GM19193 (cell line): ENCODE data around the gene PPARA.

ENCODE experiments used
- POLR2A ChIP-seq: IDR thresholded peaks from 4 replicates; pipeline ENCODE4 v1.6.1; 2011; ENCODE audit not compliant: insufficient read depth, insufficient read length; ENCODE audit errors: extremely low read depth

Gene PPARA

DNA sequence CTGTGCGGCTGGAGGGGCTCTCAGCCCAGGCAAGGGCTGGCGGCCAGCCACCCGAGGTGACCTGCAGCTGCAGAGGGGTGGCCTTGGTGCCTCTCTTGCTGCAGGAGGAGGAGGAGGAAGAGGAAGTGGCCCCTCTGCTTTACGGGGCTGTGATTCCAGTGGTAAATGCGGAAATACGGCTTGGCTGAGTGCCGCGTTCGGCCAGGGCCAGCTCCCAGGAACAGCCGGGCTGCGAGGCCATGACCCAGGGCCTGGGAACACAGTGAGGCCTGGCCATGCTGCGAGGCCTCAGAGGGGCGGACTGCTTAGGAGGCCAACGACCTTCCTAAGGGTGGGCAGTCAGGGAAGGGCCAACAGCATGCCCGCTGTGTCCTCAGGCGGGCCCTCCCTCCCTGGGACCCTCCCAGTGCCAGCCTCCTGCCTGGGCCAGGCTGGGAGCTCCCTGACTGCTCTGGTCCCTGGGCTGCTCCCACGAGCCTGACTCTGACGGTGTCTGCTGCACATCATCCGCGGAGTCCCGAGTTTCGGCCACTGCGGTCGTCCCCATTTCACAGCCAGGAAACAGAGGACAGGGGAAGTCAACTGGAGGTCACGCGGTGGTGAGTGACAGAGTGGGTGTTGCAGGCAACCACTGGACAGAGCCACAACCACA is 20.8 kb upstream of the PPARA start:
- peak; percentile 51 for TF ChIP-seq POLR2A

DNA sequence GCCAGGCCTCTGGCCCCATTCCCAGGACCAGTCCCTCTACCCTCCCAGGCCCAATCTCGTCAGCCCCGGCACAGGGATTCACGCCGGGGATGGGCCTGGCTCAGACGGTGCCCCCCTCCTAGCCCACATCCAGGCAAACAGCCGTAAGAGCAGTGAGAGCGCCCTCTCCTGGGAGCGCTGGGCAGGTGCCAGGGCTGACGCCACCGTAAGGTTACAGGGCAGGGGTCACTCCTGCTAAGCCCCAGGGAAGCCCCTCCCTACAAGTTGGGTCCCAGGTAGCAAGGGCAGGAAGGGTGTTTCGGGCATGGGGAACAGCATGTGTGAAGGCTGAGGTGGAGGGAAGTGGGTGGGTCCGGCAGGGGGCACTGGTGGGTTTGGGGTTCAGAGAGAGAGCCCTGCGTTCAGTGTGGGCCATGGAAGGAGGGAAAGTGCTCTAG is 19.2 kb upstream of the PPARA start:
- no peak for TF ChIP-seq POLR2A

DNA sequence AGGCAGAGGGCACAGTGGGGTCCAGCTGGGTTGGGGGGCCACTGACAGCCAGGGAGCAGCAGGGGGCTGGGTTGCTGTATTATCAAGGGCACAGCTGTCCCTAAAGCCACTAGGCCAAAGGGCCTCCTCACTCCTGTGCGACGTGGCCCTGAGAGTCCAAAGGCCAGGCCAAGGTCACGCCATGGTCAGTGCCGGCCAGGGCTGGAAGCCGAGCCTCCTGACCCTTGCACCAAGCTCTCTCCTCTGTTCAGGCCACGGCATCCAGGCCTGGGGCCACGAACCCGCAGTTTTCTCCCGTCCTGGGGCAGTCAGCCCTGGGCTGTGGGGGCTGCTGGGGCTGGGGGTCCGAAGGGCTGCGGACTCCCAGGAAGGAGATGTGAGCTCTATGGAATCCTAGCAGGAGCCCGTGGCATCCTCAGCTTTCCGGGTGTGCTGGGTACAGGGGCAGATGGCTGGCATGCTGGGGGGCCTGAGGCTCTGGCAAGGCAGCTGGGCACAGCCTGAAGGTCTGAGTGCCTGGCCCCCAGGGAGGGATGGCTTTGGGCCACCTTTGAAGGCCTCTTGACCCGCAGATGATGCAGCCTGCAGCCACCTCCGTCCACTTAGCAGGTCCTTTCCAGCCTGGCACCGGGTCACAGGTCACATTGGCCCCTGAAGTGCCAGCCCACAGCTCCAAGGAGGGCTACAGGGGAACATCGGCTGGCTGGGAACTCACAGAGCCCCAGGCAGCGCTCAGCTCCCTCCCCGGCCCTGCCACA is 17.3 kb upstream of the PPARA start:
- TF ChIP-seq POLR2A: no peak

GRCh38 chr22:46133588-46133855 is 16.8 kb upstream of the PPARA start:
- TF ChIP-seq POLR2A: no peak

GRCh38 chr22:46134111-46134705 is 16.1 kb upstream of the PPARA start:
- no peak for TF ChIP-seq POLR2A

DNA sequence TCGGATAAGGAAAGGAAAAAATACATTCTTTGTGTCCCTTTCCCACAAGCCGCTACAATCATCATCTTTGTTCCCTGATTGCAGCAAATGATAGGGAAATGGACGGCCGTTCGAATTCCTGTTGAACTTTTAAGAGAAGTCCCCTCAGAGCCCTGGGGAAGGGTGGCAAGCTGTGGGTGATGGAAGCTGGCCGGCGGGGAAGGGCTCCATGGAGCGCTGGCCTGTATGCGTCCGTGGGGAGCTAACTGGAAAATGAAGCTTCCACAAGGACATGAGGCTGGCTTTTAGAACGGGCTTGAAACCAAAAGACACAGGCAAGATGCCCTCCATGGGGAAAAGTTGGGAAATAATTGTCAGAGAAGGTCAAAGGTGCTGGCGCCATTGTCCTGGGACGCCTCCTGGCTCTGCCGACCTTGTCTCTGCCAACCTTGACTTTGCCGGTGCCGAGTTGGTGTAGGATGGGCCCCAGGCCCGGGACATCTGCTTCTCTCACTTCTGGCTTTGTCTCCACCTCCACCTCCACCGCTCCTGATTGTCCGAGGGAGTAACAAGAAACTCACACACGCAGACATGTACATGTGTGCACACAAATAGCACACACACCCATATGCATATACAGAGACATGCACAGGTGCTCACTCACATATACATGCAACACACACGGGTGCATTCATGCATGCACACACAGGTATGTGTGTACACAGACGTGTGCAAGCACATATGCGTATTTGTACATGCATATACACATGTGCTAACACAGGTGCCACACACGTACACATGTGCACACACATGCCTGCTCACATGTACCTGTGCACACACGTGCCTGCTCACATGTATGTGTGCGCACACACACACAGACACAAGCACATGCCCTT is 14.5 kb upstream of the PPARA start:
- TF ChIP-seq POLR2A: no peak

- TF ChIP-seq POLR2A: no peak
Observed at GRCh38 chr22:46136486-46137217, 13.7 kb upstream of the PPARA start.

- no peak for TF ChIP-seq POLR2A
Observed at GRCh38 chr22:46137218-46137766, 13.0 kb upstream of the PPARA start.

GRCh38 chr22:46138058-46138797 is 12.1 kb upstream of the PPARA start:
- no peak for TF ChIP-seq POLR2A

DNA sequence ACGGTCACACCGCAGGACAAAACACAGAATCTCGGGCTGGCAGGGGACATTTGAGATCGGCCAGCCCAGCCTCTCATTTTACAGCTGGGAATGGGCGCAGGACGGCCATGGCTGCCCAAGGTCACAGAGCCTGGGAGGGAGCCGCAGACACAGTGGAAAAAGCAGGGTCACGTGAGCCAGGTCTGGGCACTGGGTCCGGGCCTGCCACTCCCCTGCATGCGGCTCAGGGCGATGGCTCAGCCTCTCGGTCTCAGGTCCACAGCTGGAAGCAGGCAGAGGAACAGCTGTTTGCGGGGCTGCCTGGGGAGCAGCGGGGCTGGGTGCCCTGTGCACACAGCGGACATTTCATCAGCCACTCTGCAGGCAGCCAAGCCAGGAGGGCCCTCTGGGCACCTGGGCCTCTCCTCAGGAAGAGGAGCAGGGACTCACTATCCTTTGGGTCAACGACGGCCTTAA is 10.4 kb upstream of the PPARA start:
- no peak for TF ChIP-seq POLR2A

DNA sequence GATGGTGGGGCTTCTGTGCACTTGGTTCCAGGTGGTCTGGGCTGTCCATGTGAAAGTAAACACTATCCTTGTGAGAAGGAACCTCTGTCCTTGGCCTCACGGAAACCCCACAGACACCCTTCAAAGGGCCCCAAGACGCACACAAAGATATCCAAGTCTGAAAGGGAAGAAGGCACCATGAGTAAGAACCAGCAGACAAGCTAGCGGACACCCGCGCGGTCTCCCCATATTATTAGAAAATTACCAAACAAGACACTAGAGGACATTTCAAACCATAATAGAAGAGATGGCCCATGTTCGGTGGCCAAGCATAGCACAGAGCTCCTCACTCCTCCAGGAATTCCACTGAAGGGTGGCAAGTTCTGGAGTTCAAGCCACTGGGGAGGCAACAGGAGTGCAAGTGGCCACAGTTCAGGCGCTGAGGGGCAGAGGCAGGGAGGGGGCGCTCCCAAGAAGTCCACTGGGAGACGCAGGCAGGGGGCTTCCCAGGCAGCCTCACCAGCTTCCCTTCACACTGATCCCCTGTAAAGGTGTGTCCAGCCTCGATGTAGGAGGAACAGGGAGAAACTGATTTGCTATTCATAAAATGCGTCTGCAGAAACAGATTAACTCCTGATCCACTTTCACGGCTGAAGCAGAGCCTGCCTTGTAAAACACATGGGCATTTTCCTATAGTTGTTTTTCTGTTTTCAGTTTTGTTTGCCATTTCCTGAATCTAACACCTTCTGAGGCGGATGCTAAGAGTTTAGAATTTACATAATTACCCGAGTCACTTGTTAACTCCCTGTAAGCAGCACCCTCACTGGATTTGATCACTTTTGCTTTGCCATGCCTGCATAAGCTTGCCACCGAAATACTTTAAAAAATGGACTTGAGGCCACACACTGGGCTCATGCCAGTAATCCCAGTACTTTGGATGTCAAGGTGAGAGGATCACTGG is 9.1 kb upstream of the PPARA start:
- TF ChIP-seq POLR2A: no peak
